Neuronal stem cell (in vitro differentiated cells): ENCODE data around the gene IRF5.
A peak's percentile ranks its signal among the peaks of the same experiment; 100 is the strongest.

Experiments used
- DNase-seq: peaks from one replicate; pipeline ENCODE4 v3.0.0-alpha.2; 2013; ENCODE audit warnings: low spot score
- H2AFZ ChIP-seq: one replicate; pipeline ENCODE4 v1.6.1; 2013; ENCODE audit warnings: mild to moderate bottlenecking, low read length, inconsistent platforms
- H2AK5ac ChIP-seq: 2 replicates; pipeline ENCODE4 v1.6.1; 2013; ENCODE audit warnings: low read depth, mild to moderate bottlenecking, inconsistent platforms, low read length, moderate library complexity, mixed read lengths
- H2BK120ac ChIP-seq: 2 replicates; pipeline ENCODE4 v1.6.1; 2013; ENCODE audit warnings: low read depth, mild to moderate bottlenecking, inconsistent platforms, low read length, moderate library complexity, mixed read lengths
- H2BK12ac ChIP-seq: one replicate; pipeline ENCODE4 v1.6.1; 2013; ENCODE audit warnings: low read length, inconsistent platforms
- H2BK15ac ChIP-seq: 2 replicates; pipeline ENCODE4 v1.6.1; 2013; ENCODE audit warnings: mild to moderate bottlenecking, low read length, inconsistent platforms, mixed read lengths
- H2BK5ac ChIP-seq: one replicate; pipeline ENCODE4 v1.6.1; 2013; ENCODE audit warnings: inconsistent platforms, mild to moderate bottlenecking, low read length, moderate library complexity
- H3K14ac ChIP-seq: one replicate; pipeline ENCODE4 v1.6.1; 2013; ENCODE audit warnings: low read length, inconsistent platforms
- H3K18ac ChIP-seq: 2 replicates; pipeline ENCODE4 v1.6.1; 2013; ENCODE audit warnings: low read length, inconsistent platforms
- H3K23ac ChIP-seq: 2 replicates; pipeline ENCODE4 v1.6.1; 2013; ENCODE audit warnings: low read depth, mild to moderate bottlenecking, mixed read lengths, low read length, inconsistent platforms; ENCODE audit not compliant: poor library complexity
- H3K27ac ChIP-seq: replicated peaks from 3 replicates; pipeline ENCODE4 v1.5.1; 2013; ENCODE audit warnings: low read length, inconsistent platforms
- H3K27me3 ChIP-seq, 3 experiments: 2 replicates each; pipeline ENCODE4 v1.6.1; 2013; ENCODE audit warnings: low read length in 3 of 3, mild to moderate bottlenecking in 2 of 3, inconsistent platforms in 1 of 3, low read depth in 1 of 3, mixed read lengths in 1 of 3, moderate library complexity in 1 of 3; ENCODE audit not compliant: control insufficient read depth in 3 of 3, insufficient read depth in 3 of 3
- H3K36me3 ChIP-seq, 2 donors: replicated peaks in 1 of 2; 2 replicates each; pipeline ENCODE4 v1.6.1; 2013; ENCODE audit warnings: low read length in 2 of 2; ENCODE audit not compliant: control insufficient read depth in 2 of 2, insufficient read depth in 2 of 2
- H3K4ac ChIP-seq: 2 replicates; pipeline ENCODE4 v1.6.1; 2013; ENCODE audit warnings: inconsistent platforms, mild to moderate bottlenecking, low read length, moderate library complexity
- H3K4me1 ChIP-seq, 2 donors: 1 replicate in 1 of 2; 2 replicates in 1 of 2; pipeline ENCODE4 v1.6.1; 2013; ENCODE audit warnings: low read length in 2 of 2, low read depth in 1 of 2; ENCODE audit not compliant: control insufficient read depth in 2 of 2, insufficient read depth in 1 of 2
- H3K4me2 ChIP-seq: one replicate; pipeline ENCODE4 v1.6.1; 2013; ENCODE audit warnings: mild to moderate bottlenecking, low read length, inconsistent platforms; ENCODE audit not compliant: insufficient read depth, poor library complexity, severe bottlenecking
- H3K4me3 ChIP-seq, 2 donors: 2 replicates each; pipeline ENCODE4 v1.5.1; 2013; ENCODE audit warnings: low read length in 2 of 2, mild to moderate bottlenecking in 2 of 2, inconsistent platforms in 1 of 2, moderate library complexity in 1 of 2
- H3K79me1 ChIP-seq: one replicate; pipeline ENCODE4 v1.6.1; 2013; ENCODE audit warnings: low read depth, mild to moderate bottlenecking, inconsistent platforms, low read length, moderate library complexity
- H3K9ac ChIP-seq: one replicate; pipeline ENCODE4 v1.6.1; 2013; ENCODE audit warnings: mild to moderate bottlenecking, low read depth, low read length, inconsistent platforms; ENCODE audit not compliant: poor library complexity
- H3K9me3 ChIP-seq, 2 donors: replicated peaks in 1 of 2; 2 replicates each; pipeline versions ENCODE3 to v1.6.1; 2013; ENCODE audit warnings: low read length in 2 of 2, mild to moderate bottlenecking in 2 of 2, inconsistent platforms in 1 of 2, low read depth in 1 of 2, mixed read lengths in 1 of 2, moderate library complexity in 1 of 2; ENCODE audit not compliant: control insufficient read depth in 2 of 2, insufficient read depth in 1 of 2
- H4K8ac ChIP-seq: one replicate; pipeline ENCODE4 v1.6.1; 2013; ENCODE audit warnings: low read depth, mild to moderate bottlenecking, inconsistent platforms, low read length, moderate library complexity
- H4K91ac ChIP-seq: one replicate; pipeline ENCODE4 v1.6.1; 2013; ENCODE audit warnings: low read length, low read depth, mild to moderate bottlenecking, inconsistent platforms; ENCODE audit not compliant: poor library complexity
- WGBS, 2 donors: extraction: QIAGEN DNeasy Blood & Tissue Kit; methylation state at CpG; one replicate each; pipeline ENCODE4 v1.1.7; 2013; ENCODE audit warnings: missing lambda C conversion rate in 2 of 2, mixed read lengths in 1 of 2; ENCODE audit not compliant: insufficient read length in 2 of 2, insufficient replicate concordance in 1 of 2; ENCODE audit errors: extremely low coverage in 2 of 2; 5-methylcytosine and 5-hydroxymethylcytosine counted together

IRF5 gene

GRCh38 chr7:128913870-128914565, 23.7 kb upstream of the IRF5 start:
- Histone ChIP-seq H4K91ac (no peak overlapping the region), H3K4me2 (no peak overlapping the region), H4K8ac (peak overlapping the region; percentile 43), H3K18ac (peak overlapping the region; percentile 71), H3K4ac (peak overlapping the region; percentile 23), H3K14ac (peak overlapping the region; percentile 17), H3K27ac (no peak overlapping the region), H3K23ac (peak overlapping the region; percentile 85), H3K9me3 (no peaks in the 10 kb centered on the region), H2AK5ac (peak overlapping the region; percentile 93), H2BK15ac (no peak overlapping the region), H2BK120ac (peak overlapping the region; percentile 43), H3K79me1 (peaks cover 2% of the 10 kb centered on the region), H3K9ac (peak overlapping the region; percentile 50), H3K4me1 (peaks cover 14 to 15% of the 10 kb centered on the region in 2 donors), H2BK12ac (no peak overlapping the region), H3K36me3 (no peaks in the 10 kb centered on the region), H2AFZ (no peak overlapping the region), H3K4me3 (peak overlapping the region in 1 of 2 donors; percentile 63), H3K27me3 (peaks cover 0 to 84% (median 52%) of the 10 kb centered on the region in 3 experiments), H2BK5ac (no peak overlapping the region)
- DNase-seq = no peak
- whole genome bisulfite sequencing, 2 donors = no CpG with 5 or more reads among the region's 10 CpGs

DNA sequence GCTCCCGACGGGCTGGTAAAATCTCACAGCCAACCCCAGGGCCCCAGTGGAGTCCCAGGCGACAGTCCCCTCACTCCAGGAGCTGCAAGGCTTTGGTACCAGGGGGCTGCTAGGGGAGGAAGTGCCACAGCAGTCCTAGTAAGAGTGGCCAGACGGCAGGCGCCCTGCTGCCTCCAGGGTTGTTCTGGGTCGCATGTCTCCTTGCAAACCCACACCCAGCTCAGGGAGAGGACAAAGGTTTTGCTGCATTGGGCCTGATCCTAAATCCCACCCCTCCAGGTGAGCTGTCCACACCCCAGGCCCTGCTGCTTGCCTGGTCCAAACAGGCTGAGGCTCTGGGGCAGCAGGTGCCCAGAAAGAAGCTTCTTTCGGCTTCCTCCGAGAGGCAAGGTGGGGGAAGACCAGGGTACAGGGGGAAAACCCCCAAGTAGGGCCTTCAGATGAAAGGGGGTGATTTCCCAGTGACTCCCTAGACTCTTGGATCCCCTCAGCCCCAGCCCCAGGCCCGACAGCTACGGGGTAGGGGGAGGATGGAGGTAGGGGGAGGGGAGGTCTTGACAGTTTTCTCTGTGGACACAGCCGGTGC, 23.1 kb upstream of the IRF5 start:
- H3K14ac ChIP-seq = no peak overlapping the region
- no peak overlapping the region for H2BK12ac ChIP-seq
- no peak overlapping the region for H3K4me3 ChIP-seq
- no peak overlapping the region for H3K23ac ChIP-seq
- peaks cover 8 to 9% of the 10 kb centered on the region in 2 donors for H3K4me1 ChIP-seq
- no peak overlapping the region for H4K91ac ChIP-seq
- peak overlapping the region; percentile 48 for H4K8ac ChIP-seq
- H3K18ac ChIP-seq = peak overlapping the region; percentile 17
- H3K79me1 ChIP-seq = peaks cover 2% of the 10 kb centered on the region
- H2AK5ac ChIP-seq = peak overlapping the region; percentile 6
- no peak overlapping the region for H3K4ac ChIP-seq
- no peak for DNase-seq
- no peak overlapping the region for H3K27ac ChIP-seq
- H2AFZ ChIP-seq = no peak overlapping the region
- H3K4me2 ChIP-seq = no peak overlapping the region
- H3K9ac ChIP-seq = no peak overlapping the region
- no CpG with 5 or more reads among the region's 11 CpGs for WGBS, 2 donors
- H3K27me3 ChIP-seq = peaks cover 0 to 84% (median 51%) of the 10 kb centered on the region in 3 experiments
- H2BK15ac ChIP-seq = no peak overlapping the region
- H2BK120ac ChIP-seq = no peak overlapping the region
- no peak overlapping the region for H2BK5ac ChIP-seq
- peaks cover 0 to 1% of the 10 kb centered on the region in 2 donors for H3K9me3 ChIP-seq
- H3K36me3 ChIP-seq = no peaks in the 10 kb centered on the region

DNA sequence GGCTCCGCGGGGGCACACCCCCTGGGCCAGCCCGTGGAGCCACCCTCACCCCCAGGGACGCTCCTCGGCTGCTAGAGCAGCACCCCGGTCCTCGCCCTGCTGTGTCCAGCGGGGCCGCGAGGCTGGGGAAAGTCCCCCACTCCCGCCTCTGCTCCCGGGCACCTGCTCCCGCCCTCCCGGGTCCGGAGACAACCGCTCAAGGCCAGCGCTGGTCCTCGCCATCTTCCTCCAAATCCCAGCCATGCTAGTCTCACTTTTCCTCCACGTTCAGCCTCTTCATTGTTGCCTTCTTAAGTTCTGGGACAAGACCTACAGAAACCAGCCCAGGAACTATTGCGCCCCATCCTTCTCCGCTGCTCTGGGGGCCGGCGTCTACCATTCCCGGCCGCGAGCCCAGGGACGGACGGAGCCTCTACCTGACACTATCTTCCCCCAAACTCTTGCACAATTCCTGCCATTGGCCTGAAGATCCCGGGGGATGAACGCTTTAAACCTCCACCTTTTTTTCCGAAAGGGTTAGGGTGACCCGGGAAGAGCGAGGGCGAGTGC, 22.4 kb upstream of the IRF5 start:
- H3K14ac ChIP-seq = no peak overlapping the region
- no peaks in the 10 kb centered on the region for H3K36me3 ChIP-seq
- H3K27ac ChIP-seq = no peak overlapping the region
- peaks cover 2% of the 10 kb centered on the region for H3K79me1 ChIP-seq
- no peak overlapping the region for H2BK120ac ChIP-seq
- no peak overlapping the region for H4K8ac ChIP-seq
- H3K4me3 ChIP-seq = peak overlapping the region; percentile 11 to 66
- no peak overlapping the region for H2BK5ac ChIP-seq
- DNase-seq = no peak
- peak overlapping the region; percentile 86 for H2AFZ ChIP-seq
- H2BK12ac ChIP-seq = no peak overlapping the region
- H3K4me2 ChIP-seq = peak overlapping the region; percentile 37
- no CpG with 5 or more reads among the region's 34 CpGs for WGBS, 2 donors
- H3K27me3 ChIP-seq = peaks cover 0 to 84% (median 44%) of the 10 kb centered on the region in 3 experiments
- H3K9ac ChIP-seq = no peak overlapping the region
- H3K4ac ChIP-seq = no peak overlapping the region
- peaks cover 3 to 11% of the 10 kb centered on the region in 2 donors for H3K4me1 ChIP-seq
- peaks cover 0 to 1% of the 10 kb centered on the region in 2 donors for H3K9me3 ChIP-seq
- H3K23ac ChIP-seq = no peak overlapping the region
- H2AK5ac ChIP-seq = no peak overlapping the region
- H2BK15ac ChIP-seq = no peak overlapping the region
- H4K91ac ChIP-seq = no peak overlapping the region
- H3K18ac ChIP-seq = peak overlapping the region; percentile 78
